ENCODE results near the gene SPIRE1.

GRCh38 chr18:12520442-12520992 is 137.4 kb downstream of the SPIRE1 start:
- TF ChIP-seq CTCF (IDR thresholded peaks at IDR 0.05) (no peak), POLR2A (IDR thresholded peaks at IDR 0.05) (no peak), EP300 (IDR thresholded peaks at IDR 0.05) (no peak)

Data from stomach (tissue), 4 donors.